IMR-90 (cell line): ENCODE data around the gene CHGA. TPM values are rescaled to one million over a fixed set of nuclear protein-coding genes. Genes with fewer than 3 reads are reported as not detected.

Experiments
- ATAC-seq: fragments of 200-7000 bp; cut with Tn5 transposase; 2 replicates; pipeline ENCODE4 v1.9.1; 2020; ENCODE audit warnings: low read depth, mild to moderate bottlenecking, moderate library complexity
- BruUV-seq: library from RNA; stranded (reverse); fragments of 400-500 nt; replicated peaks from 2 replicates; lab custom pipeline; 2021; lab: Mats Ljungman, UMichigan
- CTCF ChIA-PET: fragments of 300-600 bp; formaldehyde crosslinking; extraction: SDS; loops from one replicate; lab custom pipeline; 2021; ENCODE audit warnings: antibody characterized with exemption; lab: Yijun Ruan, JAX
- POLR2A ChIA-PET: fragments of 300-600 bp; sonication (Branson Sonifier 250); formaldehyde crosslinking; loops from one replicate; lab custom pipeline; 2022; ENCODE audit warnings: antibody characterized with exemption; ENCODE audit not compliant: unreplicated experiment; lab: Charles Lee
- DNase-seq: peaks from one replicate; pipeline ENCODE4 v3.0.0; 2013
- H2AFZ ChIP-seq: replicated peaks from 2 replicates; pipeline ENCODE3; 2013; ENCODE audit warnings: low read length, mild to moderate bottlenecking; ENCODE audit not compliant: poor library complexity
- H2AK5ac ChIP-seq: 2 replicates; pipeline ENCODE4 v1.6.1; 2013; ENCODE audit warnings: low read depth, low read length, inconsistent platforms
- H2AK9ac ChIP-seq: replicated peaks from 2 replicates; pipeline ENCODE3; 2013; ENCODE audit warnings: mild to moderate bottlenecking, low read depth, low read length, moderate library complexity; ENCODE audit not compliant: poor library complexity
- H2BK120ac ChIP-seq: 2 replicates; pipeline ENCODE4 v1.6.1; 2013; ENCODE audit warnings: low read depth, low read length, inconsistent platforms
- H2BK15ac ChIP-seq: 3 replicates; pipeline ENCODE4 v1.6.1; 2013; ENCODE audit warnings: low read depth, low read length, inconsistent platforms
- H2BK20ac ChIP-seq: 2 replicates; pipeline ENCODE4 v1.6.1; 2013; ENCODE audit warnings: low read depth, mild to moderate bottlenecking, inconsistent platforms, low read length, moderate library complexity
- H2BK5ac ChIP-seq: 2 replicates; pipeline ENCODE4 v1.6.1; 2013; ENCODE audit warnings: mild to moderate bottlenecking, low read depth, low read length, inconsistent platforms; ENCODE audit not compliant: poor library complexity, severe bottlenecking
- H3K14ac ChIP-seq: replicated peaks from 2 replicates; pipeline ENCODE4 v1.6.1; 2013; ENCODE audit warnings: low read depth, low read length, inconsistent platforms
- H3K18ac ChIP-seq: 2 replicates; pipeline ENCODE4 v1.6.1; 2013; ENCODE audit warnings: low read depth, low read length, control low read depth
- H3K23ac ChIP-seq: 2 replicates; pipeline ENCODE4 v1.6.1; 2013; ENCODE audit warnings: low read depth, low read length, inconsistent platforms
- H3K27ac ChIP-seq: 2 replicates; pipeline ENCODE4 v1.5.1; 2013; ENCODE audit warnings: mild to moderate bottlenecking, control low read depth, low read length; ENCODE audit not compliant: insufficient read depth
- H3K27me3 ChIP-seq: 2 replicates; pipeline ENCODE4 v1.6.1; 2013; ENCODE audit warnings: low read length; ENCODE audit not compliant: control insufficient read depth, insufficient read depth
- H3K36me3 ChIP-seq: 2 replicates; pipeline ENCODE4 v1.6.1; 2013; ENCODE audit warnings: low read length, mixed read lengths; ENCODE audit not compliant: control insufficient read depth, insufficient read depth
- H3K4ac ChIP-seq: 2 replicates; pipeline ENCODE4 v1.6.1; 2013; ENCODE audit warnings: low read depth, low read length, inconsistent platforms
- H3K4me1 ChIP-seq: 2 replicates; pipeline ENCODE4 v1.6.1; 2013; ENCODE audit warnings: low read length, mixed read lengths; ENCODE audit not compliant: control insufficient read depth, insufficient read depth
- H3K4me2 ChIP-seq: 2 replicates; pipeline ENCODE4 v1.6.1; 2013; ENCODE audit warnings: low read depth, mild to moderate bottlenecking, control low read depth, low read length, moderate library complexity
- H3K4me3 ChIP-seq: 2 replicates; pipeline ENCODE4 v1.5.1; 2013; ENCODE audit warnings: low read depth, mild to moderate bottlenecking, control low read depth, low read length, moderate library complexity; ENCODE audit not compliant: insufficient read depth
- H3K56ac ChIP-seq: 2 replicates; pipeline ENCODE4 v1.6.1; 2013; ENCODE audit warnings: low read length, inconsistent platforms; ENCODE audit not compliant: insufficient read depth; ENCODE audit errors: extremely low read depth
- H3K79me1 ChIP-seq, 2 experiments: 2 replicates each; pipeline ENCODE4 v1.6.1; 2013; ENCODE audit warnings: low read length in 2 of 2, inconsistent platforms in 1 of 2, low read depth in 1 of 2
- H3K9ac ChIP-seq: 2 replicates; pipeline ENCODE4 v1.6.1; 2013; ENCODE audit warnings: low read depth, low read length, control low read depth
- H3K9me1 ChIP-seq: 2 replicates; pipeline ENCODE4 v1.6.1; 2013; ENCODE audit warnings: low read length, inconsistent platforms; ENCODE audit not compliant: insufficient read depth
- H3K9me3 ChIP-seq: 2 replicates; pipeline ENCODE4 v1.6.1; 2013; ENCODE audit warnings: low read length; ENCODE audit not compliant: control insufficient read depth, insufficient read depth
- H4K20me1 ChIP-seq: 2 replicates; pipeline ENCODE4 v1.6.1; 2013; ENCODE audit warnings: low read length, inconsistent platforms; ENCODE audit not compliant: insufficient read depth
- H4K5ac ChIP-seq: 2 replicates; pipeline ENCODE4 v1.6.1; 2013; ENCODE audit warnings: mild to moderate bottlenecking, low read depth, low read length, control low read depth
- H4K8ac ChIP-seq, 2 experiments: 2 replicates each; pipeline ENCODE4 v1.6.1; 2013; ENCODE audit warnings: low read depth in 2 of 2, low read length in 2 of 2, control low read depth in 1 of 2, inconsistent platforms in 1 of 2
- H4K91ac ChIP-seq: 2 replicates; pipeline ENCODE4 v1.6.1; 2013; ENCODE audit warnings: low read depth, low read length, inconsistent platforms; ENCODE audit not compliant: insufficient read depth
- BHLHE40 ChIP-seq: fragments of 150-350 bp; IDR thresholded peaks from 2 replicates; pipeline ENCODE4 v1.6.1; 2016; ENCODE audit warnings: mild to moderate bottlenecking, low read depth, low read length
- CEBPB ChIP-seq: IDR thresholded peaks from 2 replicates; pipeline ENCODE4 v1.6.1; 2012; ENCODE audit warnings: low read depth, low read length, improper control_type of control experiment
- CHD1 ChIP-seq: IDR thresholded peaks from 2 replicates; pipeline ENCODE4 v1.6.1; 2012; ENCODE audit warnings: low read depth, low read length, improper control_type of control experiment
- FOS ChIP-seq: fragments of 150-350 bp; IDR thresholded peaks from 2 replicates; pipeline ENCODE4 v1.6.1; 2016; ENCODE audit warnings: low read depth, low read length
- MAZ ChIP-seq: IDR thresholded peaks from 2 replicates; pipeline ENCODE4 v1.6.1; 2012; ENCODE audit warnings: low read depth, mild to moderate bottlenecking, low read length, improper control_type of control experiment, moderate library complexity, borderline replicate concordance
- RAD21 ChIP-seq: IDR thresholded peaks from 2 replicates; pipeline ENCODE4 v1.6.1; 2012; ENCODE audit warnings: low read length, improper control_type of control experiment
- RCOR1 ChIP-seq: IDR thresholded peaks from 2 replicates; pipeline ENCODE4 v1.6.1; 2012; ENCODE audit warnings: mild to moderate bottlenecking, low read length, improper control_type of control experiment; ENCODE audit not compliant: insufficient replicate concordance
- WGBS, 2 experiments: methylation state at CpG; one replicate each; pipeline versions ENCODE4 v1.1.5 to v1.1.7; 2013; ENCODE audit warnings: missing lambda C conversion rate in 2 of 2; ENCODE audit not compliant: insufficient read length in 1 of 2; ENCODE audit errors: extremely low coverage in 2 of 2; 5-methylcytosine and 5-hydroxymethylcytosine counted together
- dilution Hi-C: fragments of 300-500 bp; cut with HindIII; formaldehyde crosslinking; loops from one replicate; pipeline ENCODE4 v1.14.3; 2018; ENCODE audit warnings: low sequenced_read_pairs; ENCODE audit not compliant: unreplicated experiment
- in situ Hi-C: fragments of 300-500 bp; cut with MboI; formaldehyde crosslinking; loops from 3 replicates; pipeline ENCODE4 v1.14.3; 2019; ENCODE audit warnings: low sequenced_read_pairs, inconsistent platforms, mixed read lengths
- intact Hi-C: fragments of 100-400 bp; cut with micrococcal nuclease; formaldehyde crosslinking; loops from 2 replicates; pipeline ENCODE4 v1.10.0; 2022
- polyA plus RNA-seq, 3 experiments: library from polyadenylated mRNA; depleted of rRNA; stranded (reverse); fragments of >200 nt; gene quantifications; 2 replicates each; pipeline ENCODE4 v1.2.3, GENCODE V29; 2012; ENCODE audit warnings: low replicate concordance in 1 of 3
- total RNA-seq: library from RNA; depleted of rRNA; stranded (reverse); fragments of >200 nt; gene quantifications from 2 replicates; pipeline ENCODE4 v1.2.3, GENCODE V29; 2012; rRNA removed

The CHGA gene
- total and polyA plus RNA-seq, 2 of the 4 experiments (the other 2 are of a cell fraction): not detected

- DNase-seq (no peak), ATAC-seq (no peak)
- no peak overlapping the region for H3K4me3 ChIP-seq
- peaks cover 2% of the 10 kb centered on the region; the same call in 1 of the 2 replicates for H3K4me1 ChIP-seq
- no peak overlapping the region for H2AFZ ChIP-seq
- ChIA-PET POLR2A (no interaction called here), CTCF (no interaction called here)
- 0 out of 2 replicates have a peak, but pooled peaks cover 4% of the 10 kb centered on the region for H3K9me1 ChIP-seq
- no peak overlapping the region for H3K18ac ChIP-seq
- H4K20me1 ChIP-seq: no peaks in the 10 kb centered on the region
- no peak overlapping the region for H2BK120ac ChIP-seq
- H3K36me3 ChIP-seq: no peaks in the 10 kb centered on the region
- no peak overlapping the region for H3K56ac ChIP-seq
- no peak overlapping the region for H3K23ac ChIP-seq
- H4K91ac ChIP-seq: no peak overlapping the region
- no TSS peak for BruUV-seq
- no peak overlapping the region for H4K5ac ChIP-seq
- H3K27me3 ChIP-seq: no peaks in the 10 kb centered on the region
- in situ Hi-C loops: no loop called here
- no peak overlapping the region for H3K9ac ChIP-seq
- intact Hi-C loops: no loop called here
- no peak overlapping the region for H3K4ac ChIP-seq
- no peak overlapping the region for H3K14ac ChIP-seq
- no peak overlapping the region for H4K8ac ChIP-seq
- no peak overlapping the region for H2BK5ac ChIP-seq
- no peak overlapping the region for H2AK9ac ChIP-seq
- no peak overlapping the region for H2BK20ac ChIP-seq
- no peak overlapping the region for H2BK15ac ChIP-seq
- H3K4me2 ChIP-seq: no peak overlapping the region
- H3K27ac ChIP-seq: no peak overlapping the region
- dilution Hi-C loops: no loop called here
- H2AK5ac ChIP-seq: no peak overlapping the region
- WGBS, 2 experiments: no CpG with 5 or more reads among the region's 5 CpGs
- no peak for TF ChIP-seq FOS
- TF ChIP-seq MAZ: no peak
- TF ChIP-seq RCOR1: no peak
- no peak for TF ChIP-seq CEBPB
- no peak for TF ChIP-seq BHLHE40
- TF ChIP-seq RAD21: no peak
- no peak for TF ChIP-seq CHD1
- H3K79me1 ChIP-seq: no peaks in the 10 kb centered on the region
- H3K9me3 ChIP-seq: no peaks in the 10 kb centered on the region
Observed at GRCh38 chr14:92984082-92984788, 61.3 kb downstream of the CHGA start.

Other genes starting within 250 kb of the CHGA start
- 18.9 and 19.2 TPM in 2 replicates for gene LGMN, start 174.5 kb upstream of the CHGA start, total RNA-seq
- 37.9 and 39.3 TPM in 2 replicates for gene LGMN, start 174.5 kb upstream of the CHGA start, polyA plus RNA-seq (2012; rRNA removed)
- 59.5 and 70.8 TPM in 2 replicates for gene GOLGA5, start 128.8 kb upstream of the CHGA start, total RNA-seq
- gene GOLGA5, start 128.8 kb upstream of the CHGA start, polyA plus RNA-seq (2012; rRNA removed): 30.4 and 35.0 TPM in 2 replicates
- gene ITPK1, start 192.8 kb downstream of the CHGA start, total RNA-seq: 15.3 and 21.7 TPM in 2 replicates
- 23.0 and 26.9 TPM in 2 replicates for gene ITPK1, start 192.8 kb downstream of the CHGA start, polyA plus RNA-seq (2012; rRNA removed)